ENCODE measurements around the gene CNTNAP1.
A peak's percentile ranks its signal among the peaks of the same experiment; 100 is the strongest.

Gene CNTNAP1

DNA sequence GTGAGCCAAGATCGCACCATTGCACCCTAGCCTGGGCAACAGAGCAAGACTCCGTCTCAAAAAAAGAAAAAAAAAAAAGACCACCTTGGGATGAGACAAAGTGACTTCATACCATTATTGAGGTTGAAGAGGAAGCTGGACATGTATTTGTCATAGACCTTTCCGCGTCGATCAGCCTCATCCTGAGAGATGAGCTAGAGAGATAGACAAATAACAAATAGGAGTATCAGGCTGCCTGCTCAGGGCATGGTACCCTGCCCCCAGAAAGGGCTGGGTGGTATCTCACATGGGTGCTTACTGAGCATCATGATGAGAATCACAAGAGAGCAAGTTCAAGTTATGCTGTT is 22.1 kb downstream of the CNTNAP1 start:
- TF ChIP-seq, protein P1, sequence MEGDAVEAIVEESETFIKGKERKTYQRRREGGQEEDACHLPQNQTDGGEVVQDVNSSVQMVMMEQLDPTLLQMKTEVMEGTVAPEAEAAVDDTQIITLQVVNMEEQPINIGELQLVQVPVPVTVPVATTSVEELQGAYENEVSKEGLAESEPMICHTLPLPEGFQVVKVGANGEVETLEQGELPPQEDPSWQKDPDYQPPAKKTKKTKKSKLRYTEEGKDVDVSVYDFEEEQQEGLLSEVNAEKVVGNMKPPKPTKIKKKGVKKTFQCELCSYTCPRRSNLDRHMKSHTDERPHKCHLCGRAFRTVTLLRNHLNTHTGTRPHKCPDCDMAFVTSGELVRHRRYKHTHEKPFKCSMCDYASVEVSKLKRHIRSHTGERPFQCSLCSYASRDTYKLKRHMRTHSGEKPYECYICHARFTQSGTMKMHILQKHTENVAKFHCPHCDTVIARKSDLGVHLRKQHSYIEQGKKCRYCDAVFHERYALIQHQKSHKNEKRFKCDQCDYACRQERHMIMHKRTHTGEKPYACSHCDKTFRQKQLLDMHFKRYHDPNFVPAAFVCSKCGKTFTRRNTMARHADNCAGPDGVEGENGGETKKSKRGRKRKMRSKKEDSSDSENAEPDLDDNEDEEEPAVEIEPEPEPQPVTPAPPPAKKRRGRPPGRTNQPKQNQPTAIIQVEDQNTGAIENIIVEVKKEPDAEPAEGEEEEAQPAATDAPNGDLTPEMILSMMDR (IDR thresholded peaks at IDR 0.05; ENCODE audit: insufficient read depth, low read depth, low read length, missing control alignments), result no peak
- no peak for DNase-seq (ENCODE audit: low read depth)
- H3K4me3 ChIP-seq (ENCODE audit: low read depth, low read length), result no peak overlapping the region

DNA sequence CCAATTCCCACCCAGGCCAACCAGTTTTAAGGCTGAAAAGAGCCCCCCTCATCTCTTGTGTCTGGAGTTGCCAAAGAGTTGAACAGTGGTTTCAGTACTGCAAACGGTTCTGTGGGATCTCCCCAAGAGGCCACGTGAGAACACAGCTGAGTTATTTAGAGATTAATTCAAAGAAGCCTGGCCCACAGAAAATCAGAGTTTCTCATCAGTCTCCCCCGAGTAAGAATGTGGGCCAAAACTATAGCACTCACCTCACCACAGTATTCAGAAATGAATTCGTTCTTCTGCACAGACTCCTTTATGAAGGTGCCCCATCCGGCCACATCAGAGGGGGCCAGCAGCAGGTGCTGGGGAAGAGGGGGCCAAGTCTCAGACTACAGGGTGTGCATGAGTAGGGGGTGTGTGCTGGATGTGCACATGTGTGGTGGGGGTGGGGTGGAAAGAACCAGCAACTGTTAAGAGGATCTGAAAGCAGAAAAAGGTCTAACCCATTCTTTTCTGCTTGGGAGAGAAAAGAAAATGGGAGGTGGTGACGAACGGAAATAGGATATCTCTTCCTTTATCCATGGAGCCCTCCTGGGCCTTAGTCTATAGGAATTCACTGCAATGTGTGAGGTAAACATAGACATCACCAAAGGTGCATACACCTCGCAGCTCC is 22.6 kb downstream of the CNTNAP1 start:
- peak; percentile 97 for DNase-seq (ENCODE audit: low read depth)
- H3K4me3 ChIP-seq (ENCODE audit: low read depth, low read length), result no peak overlapping the region
- TF ChIP-seq, protein P1 (IDR thresholded peaks at IDR 0.05; ENCODE audit: insufficient read depth, low read depth, low read length, missing control alignments), result no peak

DNA sequence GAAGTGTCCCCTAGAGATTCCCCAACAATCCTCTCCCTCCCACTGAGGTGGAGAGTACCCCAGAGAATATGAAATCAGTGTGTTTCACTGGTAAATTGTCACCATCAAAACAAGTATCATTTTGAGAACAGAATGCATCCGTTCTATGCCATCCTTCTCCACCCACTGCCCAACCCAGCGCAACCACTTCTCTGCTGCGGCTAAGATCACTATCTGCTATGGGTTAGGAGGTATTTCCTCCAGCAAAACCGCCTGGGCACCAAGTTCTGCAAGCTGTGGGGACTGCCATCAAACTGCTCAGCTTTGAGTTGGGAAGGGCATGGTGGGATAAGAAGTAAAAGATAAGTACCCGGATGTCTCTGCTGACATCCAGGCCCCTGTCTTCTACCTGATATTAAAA is 24.4 kb downstream of the CNTNAP1 start:
- DNase-seq (ENCODE audit: low read depth), result peak; percentile 62
- H3K4me3 ChIP-seq (ENCODE audit: low read depth, low read length), result no peak overlapping the region
- TF ChIP-seq, protein P1 (IDR thresholded peaks at IDR 0.05; ENCODE audit: insufficient read depth, low read depth, low read length, missing control alignments), result no peak

DNA sequence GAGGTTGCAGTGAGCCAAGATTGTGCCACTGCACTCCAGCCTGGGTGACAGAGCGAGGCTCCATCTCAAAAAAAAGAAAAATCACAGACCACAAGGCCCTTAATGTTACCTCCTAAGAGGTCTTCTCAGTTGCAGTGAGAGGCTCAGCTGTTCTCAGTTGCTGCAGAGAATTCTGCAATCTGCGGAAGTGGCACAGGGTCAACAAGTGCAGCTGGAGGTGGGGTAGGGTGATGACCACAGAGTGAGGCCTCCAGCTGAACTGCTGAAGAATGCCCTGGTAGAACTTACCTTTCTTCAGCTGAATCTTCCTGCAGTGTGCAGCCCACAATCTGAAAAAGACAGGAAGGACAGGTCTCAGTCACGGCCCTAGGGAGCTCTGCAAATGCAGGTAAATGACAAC is 26.3 kb downstream of the CNTNAP1 start:
- TF ChIP-seq, protein P1 (IDR thresholded peaks at IDR 0.05; ENCODE audit: insufficient read depth, low read depth, low read length, missing control alignments), result no peak
- DNase-seq (ENCODE audit: low read depth), result no peak
- H3K4me3 ChIP-seq (ENCODE audit: low read depth, low read length), result no peak overlapping the region

DNA sequence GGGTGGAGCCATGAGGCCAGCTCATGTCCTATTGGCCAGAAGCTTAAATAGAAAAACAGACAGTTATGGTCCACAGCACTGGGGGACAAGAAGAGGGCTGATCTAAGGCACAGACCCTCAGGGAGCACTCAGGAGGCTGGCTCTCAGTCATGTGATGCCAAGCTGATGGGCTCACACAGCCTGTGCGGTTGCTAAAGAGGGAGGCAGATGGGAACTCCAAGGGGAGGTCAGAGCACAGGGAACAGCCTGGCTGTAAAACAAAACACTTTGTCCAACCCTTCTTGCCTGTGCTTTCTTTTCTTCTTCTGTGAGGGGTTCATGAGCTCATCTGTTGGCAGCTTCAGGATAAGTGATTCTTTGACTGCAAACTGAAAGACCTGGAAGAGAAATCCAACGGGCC is 27.2 kb downstream of the CNTNAP1 start:
- TF ChIP-seq, protein P1 (IDR thresholded peaks at IDR 0.05; ENCODE audit: insufficient read depth, low read depth, low read length, missing control alignments), result no peak
- DNase-seq (ENCODE audit: low read depth), result no peak
- H3K4me3 ChIP-seq (ENCODE audit: low read depth, low read length), result no peak overlapping the region

DNA sequence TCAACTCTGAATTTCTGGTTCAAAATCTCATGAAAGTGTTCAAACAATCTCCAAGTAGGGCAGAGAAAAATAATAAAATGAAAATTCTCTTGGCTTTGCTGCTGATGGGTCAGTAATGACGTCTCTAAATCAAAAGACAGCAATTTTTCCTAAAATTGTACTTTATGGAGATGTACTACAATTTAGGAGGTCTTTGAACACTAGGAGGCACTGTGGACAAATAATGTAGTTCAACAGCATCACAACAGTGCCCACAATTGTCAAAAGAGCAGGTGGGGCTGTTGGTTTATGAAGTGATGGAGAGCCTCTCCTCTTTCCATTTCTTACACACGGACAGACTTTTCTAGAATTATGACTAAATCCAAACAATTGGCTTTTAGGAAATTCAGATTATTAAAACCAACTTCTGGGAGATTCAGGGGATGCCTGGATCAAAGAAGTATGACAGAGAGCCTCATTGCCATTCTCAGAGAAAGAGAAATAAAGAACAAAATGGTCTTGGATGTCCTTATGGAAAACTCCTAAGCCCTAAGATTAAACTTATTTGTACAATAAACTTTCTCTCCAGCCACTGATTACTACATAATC is 38.8 kb downstream of the CNTNAP1 start:
- TF ChIP-seq, protein P1 (IDR thresholded peaks at IDR 0.05; ENCODE audit: insufficient read depth, low read depth, low read length, missing control alignments), result peak; percentile 59

DNA sequence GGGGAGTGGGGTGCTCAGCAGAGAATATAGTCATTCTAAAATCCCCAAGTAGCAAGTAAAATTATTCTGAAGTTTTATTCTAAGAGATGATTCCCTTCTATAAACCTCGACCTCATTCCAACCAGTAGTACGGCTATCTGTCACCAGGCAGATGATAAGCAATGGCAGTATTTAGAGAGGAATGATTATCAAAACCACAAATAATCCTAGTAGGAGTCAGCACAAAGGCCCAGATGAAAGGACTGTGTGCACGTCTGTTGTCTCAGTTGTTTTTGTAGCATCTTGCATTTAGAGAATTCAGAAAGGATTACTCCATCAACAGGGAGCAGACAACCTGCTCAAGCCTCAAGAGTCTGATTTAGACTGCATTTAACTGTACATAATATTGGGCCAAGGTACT is 41.3 kb downstream of the CNTNAP1 start:
- TF ChIP-seq, protein P1 (IDR thresholded peaks at IDR 0.05; ENCODE audit: insufficient read depth, low read depth, low read length, missing control alignments), result no peak
- no peak for DNase-seq (ENCODE audit: low read depth)
- H3K4me3 ChIP-seq (ENCODE audit: low read depth, low read length), result no peak overlapping the region

More for the DNA sequence above, 38.8 kb downstream of the CNTNAP1 start:
- DNase-seq (ENCODE audit: low read depth), result peak; percentile 80
- no peak overlapping the region for H3K4me3 ChIP-seq (ENCODE audit: low read depth, low read length)

All from GM12865 (cell line).